ENCODE measurements around the gene BTBD9.

Gene BTBD9

GRCh38 chr6:38375937-38376336, 263.8 kb downstream of the BTBD9 start:
- no peak overlapping the region for H3K4me3 ChIP-seq (ENCODE audit: low read depth, low read length)
- no peaks in the 10 kb centered on the region for H3K27me3 ChIP-seq
- TF ChIP-seq CTCF (IDR thresholded peaks at IDR 0.05; ENCODE audit: low read depth, low read length) = no peak
- peaks cover 15% of the 10 kb centered on the region for H3K4me1 ChIP-seq
- H3K9me3 ChIP-seq = no peaks in the 10 kb centered on the region
- no peaks in the 10 kb centered on the region for H3K36me3 ChIP-seq
- DNase-seq = no peak

GRCh38 chr6:38375341-38375740, 264.4 kb downstream of the BTBD9 start:
- peaks cover 15% of the 10 kb centered on the region for H3K4me1 ChIP-seq
- H3K9me3 ChIP-seq = no peaks in the 10 kb centered on the region
- H3K4me3 ChIP-seq (ENCODE audit: low read depth, low read length) = no peak overlapping the region
- no peaks in the 10 kb centered on the region for H3K27me3 ChIP-seq
- no peaks in the 10 kb centered on the region for H3K36me3 ChIP-seq
- no peak for DNase-seq
- no peak for TF ChIP-seq CTCF (IDR thresholded peaks at IDR 0.05; ENCODE audit: low read depth, low read length)

- no peaks in the 10 kb centered on the region for H3K9me3 ChIP-seq
- no peak for DNase-seq
- no peaks in the 10 kb centered on the region for H3K36me3 ChIP-seq
- H3K27me3 ChIP-seq = no peaks in the 10 kb centered on the region
- no peak overlapping the region for H3K4me3 ChIP-seq (ENCODE audit: low read depth, low read length)
- TF ChIP-seq CTCF (IDR thresholded peaks at IDR 0.05; ENCODE audit: low read depth, low read length) = no peak
- peaks cover 15% of the 10 kb centered on the region for H3K4me1 ChIP-seq
Measured at GRCh38 chr6:38371881-38372280, 267.8 kb downstream of the BTBD9 start.

- TF ChIP-seq CTCF (IDR thresholded peaks at IDR 0.05; ENCODE audit: low read depth, low read length) = no peak
- peak; percentile 20 for DNase-seq
- peaks cover 15% of the 10 kb centered on the region for H3K4me1 ChIP-seq
Measured at GRCh38 chr6:38370653-38371601, 268.8 kb downstream of the BTBD9 start.

GRCh38 chr6:38367231-38367630, 272.5 kb downstream of the BTBD9 start:
- no peak for DNase-seq
- H3K27me3 ChIP-seq = no peaks in the 10 kb centered on the region
- no peak for TF ChIP-seq CTCF (IDR thresholded peaks at IDR 0.05; ENCODE audit: low read depth, low read length)
- H3K36me3 ChIP-seq = no peaks in the 10 kb centered on the region
- peaks cover 13% of the 10 kb centered on the region for H3K4me1 ChIP-seq
- no peak overlapping the region for H3K4me3 ChIP-seq (ENCODE audit: low read depth, low read length)
- no peaks in the 10 kb centered on the region for H3K9me3 ChIP-seq

More at GRCh38 chr6:38370653-38371601, 268.8 kb downstream of the BTBD9 start:
- no peaks in the 10 kb centered on the region for H3K36me3 ChIP-seq
- H3K4me3 ChIP-seq (ENCODE audit: low read depth, low read length) = no peak overlapping the region
- H3K9me3 ChIP-seq = no peaks in the 10 kb centered on the region
- H3K27me3 ChIP-seq = no peaks in the 10 kb centered on the region

GRCh38 chr6:38366234-38366633, 273.5 kb downstream of the BTBD9 start:
- no peaks in the 10 kb centered on the region for H3K27me3 ChIP-seq
- DNase-seq = no peak
- peaks cover 3% of the 10 kb centered on the region for H3K4me1 ChIP-seq
- H3K36me3 ChIP-seq = no peaks in the 10 kb centered on the region
- H3K4me3 ChIP-seq (ENCODE audit: low read depth, low read length) = no peak overlapping the region
- no peaks in the 10 kb centered on the region for H3K9me3 ChIP-seq
- no peak for TF ChIP-seq CTCF (IDR thresholded peaks at IDR 0.05; ENCODE audit: low read depth, low read length)
